ENCODE data around the gene ZFHX3.

DNA sequence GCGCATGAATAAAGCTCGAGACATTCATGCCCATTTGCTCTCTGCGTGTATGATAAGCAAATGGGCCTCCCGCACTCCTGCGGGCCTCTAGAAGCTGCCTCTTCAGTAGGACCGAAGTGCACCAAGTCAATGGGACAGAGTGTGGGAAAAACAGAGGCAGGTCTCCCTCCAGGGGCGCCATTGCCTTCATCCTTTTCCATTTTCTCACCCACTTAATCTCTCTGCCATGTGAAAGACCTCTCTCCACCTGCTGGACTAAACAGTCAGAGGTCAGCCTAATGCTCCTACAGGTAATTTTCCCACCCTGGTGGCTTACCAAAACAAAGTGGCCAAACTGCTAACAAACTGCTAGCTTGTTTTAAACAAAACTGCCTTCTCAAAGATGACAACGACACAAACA lies 210.9 kb downstream of the ZFHX3 start:
- TF ChIP-seq EZH2 (IDR thresholded peaks at IDR 0.05; ENCODE audit: low read length): no peak
- peak in 1 of 3 experiments; percentile 5 for TF ChIP-seq CTCF (optimal IDR thresholded peaks at IDR 0.05 in 1 of 3, IDR thresholded peaks at IDR 0.05 in 1 of 3, conservative IDR thresholded peaks at IDR 0.05 in 1 of 3; ENCODE audit: extremely low read depth in 1 of 3, insufficient read depth in 2 of 3, low read length in 3 of 3)
